HG03575 (cell line): ENCODE results near the gene RASA4B.
A peak's percentile ranks its signal among the peaks of the same experiment; 100 is the strongest.
"Not testable (repeated sequence)": the region's sequence is repeated elsewhere in the genome, so short reads cannot be mapped to it uniquely, and the experiment has no call there.

Experiments
- ATAC-seq: cut with Tn5 transposase; IDR thresholded peaks from one replicate; pipeline ENCODE4 v1.9.1; 2021; ENCODE audit not compliant: unreplicated experiment, insufficient number of reproducible peaks, low FRiP score; ENCODE audit errors: extremely low read depth

Gene RASA4B

GRCh38 chr7:102517550-102518147 lies at the start of gene RASA4B:
Gene RASA4B (minus strand): TSS chr7:102517777. CDS start chr7:102517710, 67 bp downstream.
- not testable (repeated sequence) for ATAC-seq

DNA sequence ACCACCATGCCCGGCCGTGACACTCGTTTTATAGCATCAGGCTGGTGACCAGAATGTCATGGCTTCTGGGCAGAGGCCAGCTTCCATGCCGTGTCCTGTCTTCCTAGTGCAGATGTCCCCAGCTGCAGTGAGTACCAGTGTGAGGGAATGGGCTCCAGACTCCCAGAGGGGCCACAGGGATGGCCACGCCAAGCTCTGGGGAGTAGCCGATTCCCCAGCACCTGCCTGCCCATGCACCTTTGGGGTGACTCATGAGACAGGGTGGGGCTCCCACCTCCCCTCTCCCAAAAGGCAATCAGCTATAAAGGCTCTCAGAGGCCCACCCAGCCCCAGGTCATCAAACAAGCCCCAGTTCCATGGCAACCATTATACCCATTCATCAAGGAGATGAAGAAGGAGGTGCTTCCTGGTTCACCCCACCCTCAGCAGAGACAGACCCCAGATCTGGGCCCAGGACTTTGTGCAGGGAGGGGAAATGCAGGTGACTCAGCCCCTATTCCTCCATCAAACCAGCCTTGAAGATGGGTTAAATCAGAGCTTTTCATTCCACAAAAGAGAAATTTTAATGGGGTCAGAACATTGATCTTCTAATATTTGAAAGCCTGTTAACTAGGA lies 33.3 kb upstream of the RASA4B start, which contains the start of gene SPDYE2:
Gene SPDYE2 (plus strand): TSS at position 419 of the 615 bp plus-strand sequence. CDS start 2,030 bp downstream, outside the sequence.
- ATAC-seq = not testable (repeated sequence)

GRCh38 chr7:102546353-102546752 lies 28.8 kb upstream of the RASA4B start:
- peak; percentile 36 for ATAC-seq

DNA sequence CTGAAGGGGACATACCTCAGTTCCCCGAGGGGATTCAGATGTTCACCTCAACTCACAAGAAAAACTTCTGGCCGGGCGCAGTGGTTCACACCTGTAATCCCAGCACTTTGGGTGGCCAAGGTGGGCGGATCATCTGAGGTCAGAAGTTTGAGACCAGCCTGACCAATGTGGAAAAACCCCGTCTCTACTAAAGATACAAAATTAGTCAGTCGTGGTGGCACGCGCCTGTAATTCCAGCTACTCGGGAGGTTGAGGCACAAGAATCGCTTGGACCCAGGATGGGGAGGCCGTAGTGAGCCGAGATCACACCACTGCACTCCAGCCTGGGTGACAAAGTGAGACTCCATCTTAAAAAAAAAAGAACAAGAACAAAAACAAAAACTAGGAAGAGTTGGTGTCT lies 27.7 kb upstream of the RASA4B start:
- ATAC-seq = not testable (repeated sequence)

DNA sequence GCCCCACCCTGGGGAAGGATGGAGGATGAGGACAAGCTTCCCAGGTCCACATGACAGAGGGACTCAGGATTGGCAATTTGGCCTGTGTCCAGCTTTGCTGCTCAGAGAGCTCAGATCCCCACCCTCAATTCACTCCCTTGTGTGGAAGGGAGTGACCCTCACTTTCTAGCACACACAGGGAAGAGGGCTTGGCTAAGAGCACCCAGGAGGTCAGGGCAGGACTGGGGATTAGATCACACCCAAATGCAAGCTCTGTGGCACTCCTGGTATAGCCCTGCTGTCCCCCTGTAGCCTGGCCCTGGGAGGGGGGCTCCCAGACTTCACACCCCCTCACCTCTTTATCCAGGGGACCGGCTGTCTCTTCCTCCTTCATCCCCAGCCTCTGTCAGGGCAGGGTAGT lies 26.8 kb upstream of the RASA4B start:
- ATAC-seq = not testable (repeated sequence)

GRCh38 chr7:102543596-102543995 lies 26.0 kb upstream of the RASA4B start, which contains the start of gene UPK3BL2:
Gene UPK3BL2 (minus strand): TSS chr7:102543696. CDS start chr7:102543636, 60 bp downstream.
- not testable (repeated sequence) for ATAC-seq

DNA sequence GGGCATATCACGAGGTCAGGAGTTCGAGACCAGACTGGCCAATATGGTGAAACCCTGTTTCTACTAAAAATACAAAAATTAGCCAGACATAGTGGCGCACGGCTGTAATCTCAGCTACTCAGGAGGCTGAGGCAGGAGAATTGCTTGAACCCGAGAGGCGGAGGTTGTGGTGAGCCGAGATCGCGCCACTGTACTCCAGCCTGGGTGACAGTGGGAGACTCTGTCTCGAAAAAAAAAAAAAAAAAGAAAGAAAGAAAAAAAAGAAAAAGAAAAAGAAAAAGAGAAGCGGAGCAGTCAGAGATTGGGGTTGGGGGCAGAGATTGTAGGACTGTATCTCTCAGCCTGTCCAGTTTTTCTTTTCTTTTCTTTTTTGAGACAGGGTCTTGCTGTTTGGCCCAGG lies 25.2 kb upstream of the RASA4B start:
- not testable (repeated sequence) for ATAC-seq

GRCh38 chr7:102542083-102542482 lies 24.5 kb upstream of the RASA4B start:
- not testable (repeated sequence) for ATAC-seq

DNA sequence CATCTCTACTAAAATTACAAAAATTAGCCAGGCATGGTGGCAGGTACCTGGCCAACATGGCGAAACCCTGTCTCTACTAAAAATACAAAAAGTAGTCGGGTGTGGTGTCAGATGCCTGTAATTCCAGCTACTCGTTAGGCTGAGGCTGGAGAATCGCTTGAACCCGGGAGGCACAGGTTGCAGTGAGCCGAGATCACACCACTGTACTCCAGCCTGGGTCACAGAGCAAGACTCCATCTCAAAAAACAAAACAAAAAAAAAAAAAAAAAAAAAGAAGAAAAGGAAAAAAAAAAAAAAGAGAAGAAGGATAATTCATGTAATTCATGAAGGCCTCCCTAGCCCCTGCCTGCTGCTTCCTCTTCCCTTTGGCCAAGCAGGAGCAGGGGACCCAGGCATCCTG lies 23.0 kb upstream of the RASA4B start:
- ATAC-seq = not testable (repeated sequence)

GRCh38 chr7:102535062-102535615 lies 17.6 kb upstream of the RASA4B start:
- ATAC-seq = not testable (repeated sequence)

GRCh38 chr7:102532127-102532526 lies 14.6 kb upstream of the RASA4B start:
- not testable (repeated sequence) for ATAC-seq

- not testable (repeated sequence) for ATAC-seq
Measured at GRCh38 chr7:102531583-102531982, 14.0 kb upstream of the RASA4B start.

DNA sequence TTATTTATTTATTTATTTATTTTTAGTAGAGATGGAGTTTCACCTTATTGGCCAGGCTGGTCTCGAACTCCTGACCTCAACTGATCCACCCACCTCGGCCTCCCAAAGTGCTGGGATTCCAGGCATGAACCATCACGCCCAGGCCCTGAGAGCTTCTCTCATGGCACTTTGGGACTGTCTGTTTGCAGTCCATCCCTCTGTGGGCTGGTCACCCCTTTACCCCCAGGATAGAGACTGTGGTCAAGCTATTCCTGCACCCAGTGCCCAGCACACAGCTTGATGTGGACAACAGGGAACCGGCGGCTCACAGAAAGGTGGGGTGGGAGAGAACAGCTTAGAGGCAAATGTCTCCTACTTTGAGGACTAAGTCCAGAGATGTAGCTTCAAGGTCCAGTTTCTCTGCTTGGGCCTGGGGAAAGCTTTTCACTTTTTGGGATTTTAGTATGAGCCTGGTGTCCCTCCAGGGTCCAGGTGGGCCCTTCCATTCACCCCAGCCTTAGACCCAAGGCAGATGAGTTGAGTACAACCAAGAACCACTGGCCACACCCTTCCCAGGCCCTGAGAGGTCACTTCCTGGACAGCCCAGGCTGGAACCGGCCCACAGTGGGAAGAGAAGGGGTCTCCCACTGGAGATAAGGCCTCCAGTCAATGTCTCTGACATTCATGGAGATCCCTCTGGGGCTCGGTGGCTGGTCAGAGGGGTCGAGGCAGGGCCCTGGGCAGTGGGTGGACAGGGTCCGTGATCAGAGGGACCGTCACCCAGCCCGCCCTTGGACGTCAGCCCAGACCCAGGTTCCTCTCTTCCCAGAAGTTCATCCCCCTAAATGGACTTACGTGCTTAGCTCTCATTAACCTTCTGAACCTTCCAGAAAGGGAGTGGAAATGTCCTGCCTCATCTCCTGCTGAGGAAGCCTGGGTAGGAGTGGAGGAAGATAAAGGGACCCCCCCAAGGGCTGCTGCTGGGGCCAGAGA lies 10.5 kb upstream of the RASA4B start:
- ATAC-seq = not testable (repeated sequence)

GRCh38 chr7:102527182-102527581 lies 9.6 kb upstream of the RASA4B start:
- ATAC-seq = not testable (repeated sequence)

GRCh38 chr7:102524803-102525202 lies 7.2 kb upstream of the RASA4B start:
- not testable (repeated sequence) for ATAC-seq

DNA sequence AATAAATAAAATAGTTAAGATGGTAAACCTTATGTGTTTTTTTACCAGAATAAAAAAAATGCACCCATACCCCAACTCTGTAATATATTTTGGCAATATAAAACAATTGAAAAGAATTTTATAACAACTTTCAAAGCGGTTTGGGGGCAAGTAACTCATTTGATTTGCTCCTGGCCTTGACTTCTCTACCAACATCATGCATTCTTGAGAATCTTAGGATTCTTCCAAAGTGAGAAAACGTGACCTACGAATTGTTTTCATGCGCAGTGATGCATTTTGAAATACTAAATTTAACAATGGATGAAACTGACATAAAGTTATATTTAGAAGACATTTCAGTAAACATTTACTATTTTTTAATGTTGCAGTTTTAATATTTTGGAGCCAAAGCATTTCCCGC lies 3.2 kb upstream of the RASA4B start:
- not testable (repeated sequence) for ATAC-seq

GRCh38 chr7:102516951-102517350 lies 626 bp downstream of the RASA4B start:
- not testable (repeated sequence) for ATAC-seq

DNA sequence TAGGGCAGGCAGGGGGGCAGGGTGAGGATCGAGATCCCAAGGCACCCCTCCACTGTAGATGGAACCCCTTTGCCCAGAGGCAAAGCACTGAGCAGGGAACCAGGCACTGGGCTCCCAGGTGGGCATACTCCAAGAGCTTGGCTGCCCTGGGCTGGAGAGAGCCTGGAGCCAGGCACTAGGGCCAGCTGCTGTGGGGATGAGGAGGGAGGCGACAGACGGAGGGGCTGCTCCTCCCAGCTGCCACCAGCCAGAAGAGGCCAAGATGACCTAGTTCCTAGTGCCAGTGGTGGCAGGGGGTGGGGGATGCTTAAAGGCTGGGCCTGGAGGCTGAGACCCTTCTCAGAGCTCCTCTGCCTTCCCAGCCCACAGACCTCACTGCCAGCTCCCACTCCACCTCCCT lies 1.7 kb downstream of the RASA4B start:
- ATAC-seq = not testable (repeated sequence)
